Activated T-helper 9 cell treated with anti-CD3 and anti-CD28 coated beads, Interleukin-2, amount 50 U/mL, for 16 hours (primary cell): ENCODE results near the gene IL20RB.

Source experiments
- DNase-seq: peaks from one replicate; pipeline ENCODE4 v3.0.0-alpha.2; 2020; ENCODE audit warnings: low read depth

Gene IL20RB

GRCh38 chr3:137039570-137039969 lies 81.8 kb downstream of the IL20RB start:
- no peak for DNase-seq

GRCh38 chr3:137041251-137041650 lies 83.5 kb downstream of the IL20RB start:
- no peak for DNase-seq

GRCh38 chr3:137041686-137042085 lies 83.9 kb downstream of the IL20RB start:
- DNase-seq = no peak

GRCh38 chr3:137046747-137047146 lies 89.0 kb downstream of the IL20RB start:
- no peak for DNase-seq

- no peak for DNase-seq
Observed at GRCh38 chr3:137047240-137047639, 89.5 kb downstream of the IL20RB start.

GRCh38 chr3:137050281-137050680 lies 92.5 kb downstream of the IL20RB start:
- no peak for DNase-seq

- no peak for DNase-seq
Observed at GRCh38 chr3:137052298-137052697, 94.5 kb downstream of the IL20RB start.
